RWPE1 (cell line): ENCODE measurements around the gene CSTF3.

Source experiments
- CTCF ChIA-PET: fragments of 350-600 bp; sonication (Branson Sonifier 250); formaldehyde crosslinking; extraction: SDS; loops from one replicate; lab custom pipeline; 2021; lab: Yijun Ruan, JAX
- POLR2A ChIA-PET: fragments of 400-600 bp; formaldehyde crosslinking; extraction: SDS; loops from one replicate; lab custom pipeline; 2020; ENCODE audit warnings: antibody characterized with exemption; ENCODE audit not compliant: low non-redundant PET; lab: Yijun Ruan, JAX
- DNase-seq: peaks from one replicate; pipeline ENCODE4 v3.0.0; 2012; ENCODE audit warnings: low spot score
- H3K27ac ChIP-seq: fragments of 450-650 bp; 2 replicates; pipeline ENCODE4 v1.5.1; 2017
- CTCF ChIP-seq: fragments of 450-650 bp; conservative IDR thresholded peaks from 2 replicates; pipeline ENCODE4 v1.5.1; 2017; ENCODE audit warnings: low read depth, mild to moderate bottlenecking

The CSTF3 gene

GRCh38 chr11:33040862-33041453 lies 120.3 kb downstream of the CSTF3 start:
- TF ChIP-seq CTCF = no peak
- CTCF ChIA-PET = no interaction called here
- no peak for DNase-seq
- POLR2A ChIA-PET = no interaction called here
- peak overlapping the region; percentile 60 for H3K27ac ChIP-seq

GRCh38 chr11:33040033-33040861 lies 121.0 kb downstream of the CSTF3 start:
- no peak for TF ChIP-seq CTCF
- peak overlapping the region; percentile 99 for H3K27ac ChIP-seq
- CTCF ChIA-PET = interaction anchor here (0.6 kb wide), 1 partner anchor 72 kb away, joined by 4 read pairs; no protein-coding TSS in a partner anchor
- POLR2A ChIA-PET = no interaction called here
- peak; percentile 49 for DNase-seq

GRCh38 chr11:33039274-33040032 lies 121.8 kb downstream of the CSTF3 start, which contains the start of gene TCP11L1:
TSS of gene TCP11L1 (plus strand) at chr11:33039572. CDS start at chr11:33043774, 4,202 bp downstream.
- no peak for TF ChIP-seq CTCF
- DNase-seq = peak; percentile 74
- POLR2A ChIA-PET = no interaction called here
- H3K27ac ChIP-seq = peak within 1 kb of the TSS; percentile 99
- CTCF ChIA-PET = interaction anchor here (0.6 to 0.9 kb wide), 4 partner anchors 24 to 154 kb away, joined by 3 to 7 read pairs (median 4); partner anchors contain the start of gene DEPDC7

GRCh38 chr11:33035011-33035410 lies 126.3 kb downstream of the CSTF3 start:
- TF ChIP-seq CTCF = no peak
- ChIA-PET POLR2A (interaction anchor here (0.6 kb wide), 1 partner anchor 21 kb away, joined by 3 read pairs; no protein-coding TSS in a partner anchor), CTCF (interaction anchor here (1.0 kb wide), 1 partner anchor 10 kb away, joined by 4 read pairs; no protein-coding TSS in a partner anchor)
- H3K27ac ChIP-seq = no peak overlapping the region
- no peak for DNase-seq
